B cell (primary cell): Measurements from ENCODE around the gene PRELID1. TPM values are rescaled to one million over a fixed set of nuclear protein-coding genes. Genes with fewer than 3 reads are reported as not detected.

Experiments used
- ATAC-seq: fragments of 200-7000 bp; cut with Tn5 transposase; one replicate; pipeline ENCODE4 v1.10.0; 2021; ENCODE audit warnings: low read depth, mild to moderate bottlenecking, moderate number of reproducible peaks, moderate library complexity
- CTCF ChIA-PET: fragments of 350-600 bp; sonication (Branson Sonifier 250); formaldehyde crosslinking; loops from one replicate; lab custom pipeline; 2021; ENCODE audit warnings: antibody characterized with exemption, inconsistent platforms; lab: Charles Lee
- POLR2A ChIA-PET: fragments of 350-600 bp; sonication (Branson Sonifier 250); formaldehyde crosslinking; loops from one replicate; lab custom pipeline; 2021; ENCODE audit warnings: antibody characterized with exemption; lab: Charles Lee
- DNase-seq: peaks from one replicate; pipeline ENCODE4 v3.0.0; 2013
- H2AFZ ChIP-seq: 2 replicates; pipeline ENCODE4 v1.6.1; 2012; ENCODE audit warnings: mild to moderate bottlenecking, low read depth, low read length; ENCODE audit not compliant: insufficient read depth, poor library complexity, severe bottlenecking
- H3K27ac ChIP-seq, 2 donors: 1 replicate in 1 of 2; 2 replicates in 1 of 2; pipeline ENCODE4 v1.5.1; 2012 to 2013; ENCODE audit warnings: low read length in 2 of 2, mild to moderate bottlenecking in 2 of 2, moderate library complexity in 1 of 2
- H3K27me3 ChIP-seq, 4 experiments: fragments of 200-600 bp in 1 of 4; sonication (generic) in 1 of 4; replicated peaks in 1 of 4; 1 replicate in 2 of 4; 2 replicates in 2 of 4; pipeline versions ENCODE4 v1.6.1 to v1.7.0; 2013 to 2016; ENCODE audit warnings: low read length in 3 of 4, mild to moderate bottlenecking in 2 of 4, mixed read lengths in 1 of 4, moderate library complexity in 1 of 4; ENCODE audit not compliant: insufficient read depth in 4 of 4, control insufficient read depth in 3 of 4; ENCODE audit errors: control extremely low read depth in 1 of 4
- H3K36me3 ChIP-seq, 2 experiments: replicated peaks in 1 of 2; 1 replicate in 1 of 2; 2 replicates in 1 of 2; pipeline versions ENCODE4 v1.6.1 to v1.7.1; 2013; ENCODE audit warnings: low read length in 1 of 2; ENCODE audit not compliant: insufficient read depth in 2 of 2, control insufficient read depth in 1 of 2; ENCODE audit errors: control extremely low read depth in 1 of 2, extremely low read depth in 1 of 2
- H3K4me1 ChIP-seq, 2 donors: fragments of 200-600 bp in 1 of 2; sonication (generic) in 1 of 2; 1 replicate in 1 of 2; 2 replicates in 1 of 2; pipeline versions ENCODE4 v1.5.1 to v1.6.1; 2013 to 2017; ENCODE audit warnings: low read length in 2 of 2; ENCODE audit not compliant: control insufficient read depth in 2 of 2, insufficient read depth in 2 of 2
- H3K4me2 ChIP-seq: replicated peaks from 2 replicates; pipeline ENCODE3; 2012; ENCODE audit warnings: mild to moderate bottlenecking, low read depth, low read length; ENCODE audit not compliant: poor library complexity, severe bottlenecking
- H3K4me3 ChIP-seq, 5 experiments: fragments of 200-600 bp in 1 of 5; sonication (generic) in 1 of 5; 1 replicate in 3 of 5; 2 replicates in 2 of 5; pipeline versions ENCODE4 v1.5.1 to v1.7.0; 2011 to 2016; ENCODE audit warnings: low read length in 4 of 5, mild to moderate bottlenecking in 4 of 5, low read depth in 2 of 5, control low read depth in 1 of 5, moderate library complexity in 1 of 5; ENCODE audit not compliant: insufficient read depth in 1 of 5; ENCODE audit errors: control extremely low read depth in 1 of 5, extremely low read depth in 1 of 5
- H3K79me2 ChIP-seq: fragments of 200-600 bp; sonication (generic); one replicate; pipeline ENCODE4 v1.6.0; 2016; ENCODE audit warnings: low read length; ENCODE audit not compliant: control insufficient read depth, insufficient read depth
- H3K9ac ChIP-seq: fragments of 200-600 bp; sonication (generic); 2 replicates; pipeline ENCODE4 v1.6.1; 2017; ENCODE audit warnings: mild to moderate bottlenecking, low read length, moderate library complexity
- H3K9me3 ChIP-seq, 3 donors: one replicate each; pipeline versions ENCODE4 v1.6.1 to v1.7.1; 2013; ENCODE audit warnings: low read length in 2 of 3; ENCODE audit not compliant: control insufficient read depth in 2 of 3, insufficient read depth in 1 of 3; ENCODE audit errors: control extremely low read depth in 1 of 3
- H4K20me1 ChIP-seq: 2 replicates; pipeline ENCODE4 v1.6.0; 2012; ENCODE audit warnings: mild to moderate bottlenecking, low read length; ENCODE audit not compliant: insufficient read depth, control insufficient read depth, poor library complexity, severe bottlenecking
- H3K27ac Mint-ChIP-seq: one replicate; pipeline ENCODE4 v1.8.0; 2021; ENCODE audit warnings: mixed read lengths
- H3K27me3 Mint-ChIP-seq: one replicate; pipeline ENCODE4 v1.8.0; 2021; ENCODE audit warnings: mixed read lengths
- H3K4me1 Mint-ChIP-seq: one replicate; pipeline ENCODE4 v1.8.0; 2021; ENCODE audit warnings: mixed read lengths
- H3K4me3 Mint-ChIP-seq: one replicate; pipeline ENCODE4 v1.8.0; 2021; ENCODE audit warnings: mixed read lengths
- H3K9me3 Mint-ChIP-seq: one replicate; pipeline ENCODE4 v1.8.0; 2022; ENCODE audit warnings: mixed read lengths; ENCODE audit not compliant: insufficient read depth
- CTCF ChIP-seq: fragments of 200-600 bp; IDR thresholded peaks from one replicate; pipeline ENCODE4 v1.8.0; 2022; ENCODE audit warnings: antibody characterized with exemption, mild to moderate bottlenecking
- EZH2 ChIP-seq: IDR thresholded peaks from 2 replicates; pipeline ENCODE4 v1.6.1; 2012; ENCODE audit warnings: borderline replicate concordance, low read depth, mild to moderate bottlenecking, moderate library complexity, low read length; ENCODE audit not compliant: insufficient read depth, poor library complexity, severe bottlenecking
- WGBS: methylation state at CpG from one replicate; pipeline ENCODE4 v1.1.5; 2013; ENCODE audit warnings: missing lambda C conversion rate; ENCODE audit not compliant: insufficient coverage; 5-methylcytosine and 5-hydroxymethylcytosine counted together
- intact Hi-C: fragments of 100-400 bp; cut with micrococcal nuclease; formaldehyde crosslinking; loops from one replicate; pipeline ENCODE4 v1.10.0; 2022
- polyA minus RNA-seq: library from RNA; depleted of rRNA, polyadenylated mRNA; stranded (reverse); fragments of >200 nt; gene quantifications from 2 replicates; pipeline ENCODE4 v1.2.3, GENCODE V29; 2012
- polyA plus RNA-seq: library from polyadenylated mRNA; depleted of rRNA; stranded (reverse); fragments of >200 nt; gene quantifications from 2 replicates; pipeline ENCODE4 v1.2.3, GENCODE V29; 2012
- total RNA-seq, 2 donors: library from RNA; stranded (reverse); fragments of 120-200 nt in 1 of 2; gene quantifications; 1 replicate in 1 of 2; 2 replicates in 1 of 2; pipeline versions ENCODE4 v1.2.3 to v1.2.4, GENCODE V29; 2013 to 2022

Gene PRELID1
- total RNA-seq (66.5 and 71.7 TPM in 2 replicates), polyA plus RNA-seq (64.7 and 86.8 TPM in 2 replicates), polyA minus RNA-seq (63.7 and 64.3 TPM in 2 replicates)
- total RNA-seq (2013) = 67.9 TPM

GRCh38 chr5:177303121-177303924, at the start of gene PRELID1, which contains the start of gene RAB24:
Gene PRELID1, plus strand, starts transcription at chr5:177303799. Its CDS starts 187 bp downstream, at chr5:177303986.
Gene RAB24, minus strand, starts transcription at chr5:177303719. Its CDS starts 431 bp downstream, at chr5:177303288.
- Histone ChIP-seq H3K36me3 (peaks cover 2 to 37% of the 10 kb centered on the region in 2 experiments), H3K4me1 (peaks cover 60 to 79% of the 10 kb centered on the region in 2 donors), H3K9ac (peak within 1 kb of the TSS; percentile 93), H4K20me1 (peaks cover 26% of the 10 kb centered on the region), H3K27ac (peak within 1 kb of the TSS; percentile 45 to 81), H3K4me2 (peak within 1 kb of the TSS; percentile 87), H3K4me3 (peak within 1 kb of the TSS; percentile 71 to 97 (median 91)), H3K9me3 (peaks cover 0 to 2% (median 0%) of the 10 kb centered on the region in 3 donors), H3K27me3 (no peaks in the 10 kb centered on the region), H3K79me2 (peaks cover 41% of the 10 kb centered on the region), H2AFZ (peak within 1 kb of the TSS; percentile 93)
- H3K27me3 Mint-ChIP-seq = no peaks in the 10 kb centered on the region
- H3K4me1 Mint-ChIP-seq = peaks cover 76% of the 10 kb centered on the region
- no peaks in the 10 kb centered on the region for H3K9me3 Mint-ChIP-seq
- TF ChIP-seq CTCF (peak; percentile 64), EZH2 (no peak)
- H3K27ac Mint-ChIP-seq = peak within 1 kb of the TSS; percentile 93
- DNase-seq = peak; percentile 91
- WGBS = under 1% methylated on average over 100 of the region's 100 CpGs
- intact Hi-C loops = loop anchor here (5.0 kb wide), 3 partner anchors 191 to 299 kb away; partner anchors contain the start of genes B4GALT7 and DOK3
- peak; percentile 59 for ATAC-seq
- CTCF ChIA-PET = interaction anchor here (1.0 to 1.8 kb wide), 3 partner anchors 10 to 151 kb away, joined by 3 to 6 read pairs (median 3); no protein-coding TSS in a partner anchor
- POLR2A ChIA-PET = interaction anchor here (0.7 to 0.8 kb wide), 2 partner anchors 8 to 48 kb away, joined by 3 read pairs; partner anchors contain the start of gene LMAN2
- peak within 1 kb of the TSS; percentile 95 for H3K4me3 Mint-ChIP-seq
